GM12865 (cell line): ENCODE data around the gene RHBG.

Experiments used
- DNase-seq: peaks from one replicate; pipeline ENCODE4 v3.0.0; 2010; ENCODE audit warnings: low read depth
- H3K4me3 ChIP-seq: 2 replicates; pipeline ENCODE4 v1.5.1; 2011; ENCODE audit warnings: mild to moderate bottlenecking, low read depth, low read length, control low read depth
- CTCF ChIP-seq: IDR thresholded peaks from 2 replicates; pipeline ENCODE4 v1.5.1; 2011; ENCODE audit warnings: low read length, control low read depth, low read depth, inconsistent platforms; ENCODE audit not compliant: insufficient read depth; ENCODE audit errors: missing control alignments

RHBG gene

DNA sequence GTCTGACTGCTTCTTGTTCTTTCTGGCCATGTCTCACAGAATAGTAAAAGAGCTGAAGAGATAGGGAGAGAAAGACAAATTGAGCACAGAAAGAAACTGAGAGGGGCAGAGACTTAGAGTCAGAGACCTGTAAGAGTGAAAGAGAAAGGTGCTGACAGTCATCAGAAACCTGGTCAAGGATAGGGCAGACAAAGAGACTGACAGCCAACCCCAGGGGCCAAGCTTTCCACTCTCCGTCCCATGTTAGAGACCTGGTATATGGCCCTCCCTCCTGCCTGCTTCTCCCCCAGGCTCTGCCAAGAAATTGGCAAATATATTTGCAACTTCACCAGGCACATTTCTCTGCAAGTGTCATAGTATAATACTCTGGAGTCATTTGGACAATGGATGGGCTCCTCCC lies 64.6 kb downstream of the RHBG start:
- no peak for TF ChIP-seq CTCF
- H3K4me3 ChIP-seq = no peak overlapping the region
- peak; percentile 32 for DNase-seq
